CD4-positive, alpha-beta T cell treated with Interleukin-10 for 1 hour (primary cell): ENCODE measurements around the gene HUWE1.

Source experiments
- DNase-seq: peaks from one replicate; pipeline ENCODE4 v3.0.0-alpha.2; 2020

HUWE1 gene

DNA sequence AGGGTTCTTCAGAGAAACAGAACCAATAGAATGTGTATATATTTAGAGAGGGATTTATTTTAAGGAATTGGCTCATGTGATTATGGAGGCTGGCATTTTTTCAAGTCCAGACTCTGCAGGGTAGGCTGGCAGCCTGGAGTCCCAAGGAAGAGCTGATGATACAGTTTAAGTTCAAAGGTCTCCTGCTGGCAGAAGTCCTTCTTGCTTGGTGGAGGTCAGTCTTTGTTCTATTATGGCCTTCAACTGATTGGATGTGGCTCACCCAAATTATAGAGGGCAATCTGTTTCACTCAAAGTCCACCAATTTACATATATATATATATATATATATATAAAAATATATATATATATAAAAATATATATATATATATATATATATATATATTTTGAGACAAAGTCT is 200.2 kb downstream of the HUWE1 start:
- DNase-seq: no peak

DNA sequence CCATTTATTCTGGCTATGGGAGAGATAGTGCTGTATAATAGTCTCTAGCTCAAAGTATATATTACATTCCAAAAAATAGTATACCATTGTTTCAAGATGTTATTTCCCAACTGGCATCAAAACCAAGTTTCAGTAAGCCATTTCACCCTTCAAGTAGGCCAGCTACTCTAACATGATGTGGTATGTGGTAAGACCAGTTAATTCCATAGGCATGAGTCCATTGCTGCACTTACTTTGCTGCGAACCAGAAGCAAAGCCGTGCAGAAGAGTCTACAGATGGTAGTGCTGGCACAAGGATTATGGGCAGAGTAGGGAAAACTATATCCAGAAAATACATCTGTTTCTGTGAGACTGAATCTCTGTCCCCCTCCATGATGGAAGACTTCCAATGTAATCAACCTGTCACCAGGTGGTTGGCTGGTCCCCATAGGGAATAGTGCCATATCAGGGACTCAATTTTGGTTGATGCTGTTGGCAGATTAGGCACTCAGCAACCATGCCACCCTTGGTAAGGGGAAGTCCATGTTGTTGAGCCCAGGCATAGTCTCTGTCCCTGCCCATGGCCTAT is 202.6 kb downstream of the HUWE1 start:
- no peak for DNase-seq

GRCh38 chrX:53483416-53483815 is 203.1 kb downstream of the HUWE1 start:
- no peak for DNase-seq
